H9 (cell line): ENCODE measurements around the gene PRKAG2. TPM values are rescaled to one million over a fixed set of nuclear protein-coding genes. Genes with fewer than 3 reads are reported as not detected.

ENCODE experiments used
- DNase-seq: peaks from one replicate; pipeline ENCODE4 v3.0.0-alpha.2; 2017
- H2AFZ ChIP-seq: one replicate; pipeline ENCODE4 v1.6.1; 2013; ENCODE audit warnings: mild to moderate bottlenecking, low read length, control low read depth, moderate library complexity
- H2AK5ac ChIP-seq: 2 replicates; pipeline ENCODE4 v1.6.1; 2013; ENCODE audit warnings: low read length, control low read depth, mixed read lengths; ENCODE audit not compliant: insufficient read length
- H2BK120ac ChIP-seq: one replicate; pipeline ENCODE4 v1.6.1; 2013; ENCODE audit warnings: low read depth, mild to moderate bottlenecking, low read length, control low read depth, inconsistent platforms; ENCODE audit not compliant: poor library complexity, severe bottlenecking
- H2BK12ac ChIP-seq: 2 replicates; pipeline ENCODE4 v1.6.1; 2013; ENCODE audit warnings: low read length, control low read depth, mixed read lengths, low read depth; ENCODE audit not compliant: insufficient read length
- H2BK15ac ChIP-seq: 2 replicates; pipeline ENCODE4 v1.6.1; 2013; ENCODE audit warnings: low read depth, low read length, control low read depth
- H2BK20ac ChIP-seq: one replicate; pipeline ENCODE4 v1.6.1; 2013; ENCODE audit warnings: low read depth, mild to moderate bottlenecking, low read length, control low read depth, inconsistent platforms; ENCODE audit not compliant: poor library complexity, severe bottlenecking
- H2BK5ac ChIP-seq: 2 replicates; pipeline ENCODE4 v1.6.1; 2013; ENCODE audit warnings: low read length, control low read depth, mixed read lengths; ENCODE audit not compliant: insufficient read length
- H3K14ac ChIP-seq: 2 replicates; pipeline ENCODE4 v1.6.1; 2013; ENCODE audit warnings: low read length, control low read depth; ENCODE audit not compliant: insufficient read depth
- H3K18ac ChIP-seq: 2 replicates; pipeline ENCODE4 v1.6.1; 2013; ENCODE audit warnings: low read depth, mild to moderate bottlenecking, mixed read lengths, low read length, control low read depth; ENCODE audit not compliant: insufficient read length
- H3K23ac ChIP-seq: 2 replicates; pipeline ENCODE4 v1.6.1; 2013; ENCODE audit warnings: low read length, control low read depth, mixed read lengths, low read depth; ENCODE audit not compliant: insufficient read length
- H3K23me2 ChIP-seq: 2 replicates; pipeline ENCODE4 v1.6.1; 2013; ENCODE audit warnings: low read depth, mild to moderate bottlenecking, mixed read lengths, low read length, control low read depth; ENCODE audit not compliant: insufficient read length, poor library complexity, severe bottlenecking
- H3K27ac ChIP-seq: 2 replicates; pipeline ENCODE4 v1.5.1; 2013; ENCODE audit warnings: low read length, control low read depth, mixed read lengths, low read depth; ENCODE audit not compliant: insufficient read length
- H3K27me3 ChIP-seq: 2 replicates; pipeline ENCODE4 v1.6.1; 2013; ENCODE audit warnings: low read length, control low read depth, inconsistent platforms; ENCODE audit not compliant: insufficient read depth
- H3K4ac ChIP-seq: 2 replicates; pipeline ENCODE4 v1.6.1; 2013; ENCODE audit warnings: low read depth, mild to moderate bottlenecking, control low read depth, inconsistent platforms, low read length, moderate library complexity
- H3K4me1 ChIP-seq: 2 replicates; pipeline ENCODE4 v1.6.1; 2013; ENCODE audit warnings: low read length, control low read depth, inconsistent platforms; ENCODE audit not compliant: insufficient read depth
- H3K4me2 ChIP-seq: 2 replicates; pipeline ENCODE4 v1.6.1; 2013; ENCODE audit warnings: low read length, control low read depth, mixed read lengths; ENCODE audit not compliant: insufficient read length, insufficient read depth
- H3K56ac ChIP-seq: 2 replicates; pipeline ENCODE4 v1.6.1; 2013; ENCODE audit warnings: low read depth, mild to moderate bottlenecking, mixed read lengths, low read length, control low read depth; ENCODE audit not compliant: insufficient read length
- H3K79me1 ChIP-seq: 2 replicates; pipeline ENCODE4 v1.6.1; 2013; ENCODE audit warnings: low read depth, mild to moderate bottlenecking, moderate library complexity, low read length, control low read depth, inconsistent platforms; ENCODE audit not compliant: insufficient read depth, poor library complexity, severe bottlenecking
- H3K79me2 ChIP-seq: 2 replicates; pipeline ENCODE4 v1.6.1; 2013; ENCODE audit warnings: low read length, control low read depth, inconsistent platforms; ENCODE audit not compliant: insufficient read depth
- H3K9ac ChIP-seq: 2 replicates; pipeline ENCODE4 v1.6.1; 2013; ENCODE audit warnings: low read length, control low read depth, mixed read lengths; ENCODE audit not compliant: insufficient read length; ENCODE audit errors: extremely low read depth
- H3K9me3 ChIP-seq: one replicate; pipeline ENCODE4 v1.6.1; 2013; ENCODE audit warnings: low read depth, low read length, inconsistent platforms; ENCODE audit not compliant: control insufficient read depth
- H3T11ph ChIP-seq: one replicate; pipeline ENCODE4 v1.6.1; 2013; ENCODE audit warnings: mild to moderate bottlenecking, low read length, control low read depth, inconsistent platforms
- H4K20me1 ChIP-seq: one replicate; pipeline ENCODE4 v1.6.1; 2013; ENCODE audit not compliant: control insufficient read depth, insufficient read length, insufficient read depth
- H4K5ac ChIP-seq: 2 replicates; pipeline ENCODE4 v1.6.1; 2013; ENCODE audit warnings: low read depth, mild to moderate bottlenecking, mixed read lengths, low read length, control low read depth; ENCODE audit not compliant: insufficient read length
- H4K8ac ChIP-seq: replicated peaks from 2 replicates; pipeline ENCODE4 v1.6.1; 2013; ENCODE audit warnings: low read length, control low read depth, mixed read lengths, low read depth; ENCODE audit not compliant: insufficient read length
- H4K91ac ChIP-seq: 2 replicates; pipeline ENCODE4 v1.6.1; 2013; ENCODE audit warnings: low read depth, mild to moderate bottlenecking, moderate library complexity, mixed read lengths, low read length, control low read depth; ENCODE audit not compliant: insufficient read length
- H3K27ac Mint-ChIP-seq, 3 experiments: 2 replicates in 2 of 3; 3 replicates in 1 of 3; pipeline ENCODE4 v1.8.0; 2020 to 2021; ENCODE audit warnings: mixed read lengths in 3 of 3, mild to moderate bottlenecking in 1 of 3, moderate library complexity in 1 of 3
- H3K27me3 Mint-ChIP-seq: 2 replicates; pipeline ENCODE4 v1.8.0; 2021; ENCODE audit warnings: low read depth, mild to moderate bottlenecking, moderate library complexity, mixed read lengths
- H3K36me3 Mint-ChIP-seq, 3 experiments: 2 replicates in 2 of 3; 3 replicates in 1 of 3; pipeline ENCODE4 v1.8.0; 2020 to 2021; ENCODE audit warnings: low read depth in 3 of 3, mixed read lengths in 3 of 3; ENCODE audit not compliant: insufficient read depth in 1 of 3
- H3K4me1 Mint-ChIP-seq, 2 experiments: 2 replicates each; pipeline ENCODE4 v1.8.0; 2020; ENCODE audit warnings: mixed read lengths in 2 of 2
- H3K4me3 Mint-ChIP-seq, 2 experiments: 2 replicates in 1 of 2; 3 replicates in 1 of 2; pipeline ENCODE4 v1.8.0; 2020 to 2021; ENCODE audit warnings: mild to moderate bottlenecking in 2 of 2, mixed read lengths in 2 of 2, moderate library complexity in 1 of 2
- H3K9me3 Mint-ChIP-seq, 2 experiments: 2 replicates in 1 of 2; 3 replicates in 1 of 2; pipeline ENCODE4 v1.8.0; 2020; ENCODE audit warnings: mild to moderate bottlenecking in 2 of 2, mixed read lengths in 2 of 2, moderate library complexity in 1 of 2
- total RNA-seq: library from RNA; stranded (reverse); gene quantifications from 2 replicates; pipeline ENCODE4 v1.2.1, GENCODE V29; 2021
- TF ChIP-seq, protein P1 (sequence below): fragments of 200-600 bp; sonication (generic); conservative IDR thresholded peaks from 3 replicates; pipeline ENCODE4 v1.8.0; 2021; ENCODE audit warnings: antibody characterized with exemption, mild to moderate bottlenecking

PRKAG2 gene
- total RNA-seq, 1 experiment from 2014 or later: 11.8 TPM

DNA sequence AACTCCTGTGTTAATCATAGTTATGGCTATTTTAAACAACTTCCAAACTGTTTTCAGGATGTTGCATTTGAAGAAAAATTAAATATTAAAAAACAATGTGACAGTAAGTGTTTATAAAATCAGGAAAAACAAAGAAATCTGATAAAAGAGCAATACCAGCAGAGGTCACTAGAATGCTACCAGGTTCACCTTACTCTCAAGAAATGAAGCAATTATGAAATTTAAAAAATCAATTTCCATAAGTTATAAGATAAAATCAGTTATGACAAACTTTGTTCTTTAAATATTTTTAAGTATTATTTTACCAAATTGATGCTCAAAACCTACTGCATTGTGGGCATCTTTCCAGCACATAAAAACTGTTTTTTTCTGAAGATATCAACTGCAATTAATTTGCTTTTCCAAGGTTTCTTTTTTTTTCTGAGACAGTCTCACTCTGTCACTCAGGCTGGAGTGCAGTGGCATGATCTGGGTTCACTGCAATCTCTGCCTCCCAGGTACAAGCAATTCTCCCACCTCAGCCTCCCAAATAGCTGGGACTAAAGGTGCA, 306.5 kb downstream of the PRKAG2 start:
- no peak overlapping the region for H2AFZ ChIP-seq
- H4K8ac ChIP-seq: no peak overlapping the region
- TF ChIP-seq, protein P1, sequence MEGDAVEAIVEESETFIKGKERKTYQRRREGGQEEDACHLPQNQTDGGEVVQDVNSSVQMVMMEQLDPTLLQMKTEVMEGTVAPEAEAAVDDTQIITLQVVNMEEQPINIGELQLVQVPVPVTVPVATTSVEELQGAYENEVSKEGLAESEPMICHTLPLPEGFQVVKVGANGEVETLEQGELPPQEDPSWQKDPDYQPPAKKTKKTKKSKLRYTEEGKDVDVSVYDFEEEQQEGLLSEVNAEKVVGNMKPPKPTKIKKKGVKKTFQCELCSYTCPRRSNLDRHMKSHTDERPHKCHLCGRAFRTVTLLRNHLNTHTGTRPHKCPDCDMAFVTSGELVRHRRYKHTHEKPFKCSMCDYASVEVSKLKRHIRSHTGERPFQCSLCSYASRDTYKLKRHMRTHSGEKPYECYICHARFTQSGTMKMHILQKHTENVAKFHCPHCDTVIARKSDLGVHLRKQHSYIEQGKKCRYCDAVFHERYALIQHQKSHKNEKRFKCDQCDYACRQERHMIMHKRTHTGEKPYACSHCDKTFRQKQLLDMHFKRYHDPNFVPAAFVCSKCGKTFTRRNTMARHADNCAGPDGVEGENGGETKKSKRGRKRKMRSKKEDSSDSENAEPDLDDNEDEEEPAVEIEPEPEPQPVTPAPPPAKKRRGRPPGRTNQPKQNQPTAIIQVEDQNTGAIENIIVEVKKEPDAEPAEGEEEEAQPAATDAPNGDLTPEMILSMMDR: peak; percentile 56
- H4K91ac ChIP-seq: no peak overlapping the region
- no peak overlapping the region for H3K56ac ChIP-seq
- peaks cover 9 to 15% of the 10 kb centered on the region in 2 experiments for H3K4me1 Mint-ChIP-seq
- no peaks in the 10 kb centered on the region for H3K27me3 Mint-ChIP-seq
- no peak overlapping the region for H2BK12ac ChIP-seq
- DNase-seq: no peak
- H3K79me1 ChIP-seq: no peaks in the 10 kb centered on the region
- no peak overlapping the region for H3K18ac ChIP-seq
- no peak overlapping the region for H3K9ac ChIP-seq
- no peak overlapping the region for H4K5ac ChIP-seq
- H3K9me3 ChIP-seq: no peaks in the 10 kb centered on the region
- H3T11ph ChIP-seq: no peak overlapping the region
- H2BK15ac ChIP-seq: no peak overlapping the region
- no peak overlapping the region for H3K27ac Mint-ChIP-seq
- H3K14ac ChIP-seq: no peak overlapping the region
- H3K4me1 ChIP-seq: 0 out of 2 replicates have a peak, but pooled peaks cover 2% of the 10 kb centered on the region
- no peak overlapping the region for H3K4me2 ChIP-seq
- no peaks in the 10 kb centered on the region for H3K36me3 Mint-ChIP-seq
- H3K79me2 ChIP-seq: no peaks in the 10 kb centered on the region
- H4K20me1 ChIP-seq: no peaks in the 10 kb centered on the region
- H2BK5ac ChIP-seq: no peak overlapping the region
- no peaks in the 10 kb centered on the region for H3K27me3 ChIP-seq
- no peak overlapping the region for H2BK120ac ChIP-seq
- H3K9me3 Mint-ChIP-seq: no peaks in the 10 kb centered on the region
- no peaks in the 10 kb centered on the region for H3K23me2 ChIP-seq
- H2AK5ac ChIP-seq: no peak overlapping the region
- H3K27ac ChIP-seq: no peak overlapping the region
- no peak overlapping the region for H3K4ac ChIP-seq
- H2BK20ac ChIP-seq: no peak overlapping the region
- no peak overlapping the region for H3K4me3 Mint-ChIP-seq
- no peak overlapping the region for H3K23ac ChIP-seq
